Gastroesophageal sphincter (tissue), 3 donors: ENCODE data around the gene KCTD15.

Experiments
- CTCF ChIP-seq, 4 experiments: fragments of 200-600 bp in 2 of 4; fragments of 450-650 bp in 2 of 4; sonication (generic) in 1 of 4; IDR thresholded peaks; one replicate each; pipeline ENCODE4 v1.5.1; 2017 to 2019; ENCODE audit warnings: antibody characterized with exemption in 4 of 4, mild to moderate bottlenecking in 2 of 4, moderate library complexity in 2 of 4
- EP300 ChIP-seq: sonication (generic); formaldehyde crosslinking; IDR thresholded peaks from one replicate; pipeline ENCODE4 v1.6.1; 2017; ENCODE audit warnings: antibody characterized with exemption, mild to moderate bottlenecking
- POLR2A ChIP-seq, 2 donors: fragments of 450-650 bp; IDR thresholded peaks; one replicate each; pipeline ENCODE4 v1.6.1; 2017; ENCODE audit warnings: antibody characterized with exemption in 2 of 2, mild to moderate bottlenecking in 2 of 2, moderate library complexity in 1 of 2
- POLR2AphosphoS5 ChIP-seq: sonication (generic); formaldehyde crosslinking; IDR thresholded peaks from one replicate; pipeline ENCODE4 v1.6.1; 2017; ENCODE audit warnings: antibody characterized with exemption

GRCh38 chr19:33805313-33805712, 8.6 kb downstream of the KCTD15 start:
- TF ChIP-seq POLR2A (IDR thresholded peaks at IDR 0.05) (no peak), CTCF (IDR thresholded peaks at IDR 0.05) (no peak), EP300 (no peak), POLR2AphosphoS5 (no peak)
